ENCODE measurements around the gene CALHM2.

- TF ChIP-seq CTCF (IDR thresholded peaks at IDR 0.05): no peak
- TF ChIP-seq POLR2A (IDR thresholded peaks at IDR 0.05): no peak
These were observed 498 bp upstream of the CALHM2 start for GRCh38 chr10:103452506-103453230.

Measured in esophagus squamous epithelium (tissue), 4 donors.